Left lung (tissue), 10 donors: ENCODE data around the gene SLC6A13. TPM values are rescaled to one million over a fixed set of nuclear protein-coding genes. Genes with fewer than 3 reads are reported as not detected.

ENCODE experiments used
- ATAC-seq: fragments of 200-7000 bp; cut with Tn5 transposase; one replicate; pipeline ENCODE4 v1.9.1; 2020; ENCODE audit warnings: moderate library complexity
- DNase-seq, 4 donors: peaks; one replicate each; pipeline ENCODE4 v3.0.0-alpha.2; 2013 to 2020
- H3K27ac ChIP-seq, 2 donors: fragments of 200-600 bp; sonication (generic) in 1 of 2; one replicate each; pipeline versions ENCODE4 v1.5.0 to v1.8.0; 2020 to 2021
- H3K27me3 ChIP-seq, 2 donors: fragments of 200-600 bp; sonication (generic) in 1 of 2; one replicate each; pipeline versions ENCODE4 v1.5.0 to v1.8.0; 2020 to 2021
- H3K36me3 ChIP-seq, 2 donors: fragments of 200-600 bp; sonication (generic) in 1 of 2; one replicate each; pipeline versions ENCODE4 v1.5.0 to v1.8.0; 2020 to 2021
- H3K4me1 ChIP-seq, 2 donors: fragments of 200-600 bp; one replicate each; pipeline ENCODE4 v1.8.0; 2021
- H3K4me3 ChIP-seq, 2 donors: fragments of 200-600 bp; sonication (generic) in 1 of 2; one replicate each; pipeline versions ENCODE4 v1.5.0 to v1.8.0; 2020 to 2021; ENCODE audit warnings: mild to moderate bottlenecking in 1 of 2
- H3K9me3 ChIP-seq, 2 donors: fragments of 200-600 bp; sonication (generic) in 1 of 2; one replicate each; pipeline versions ENCODE4 v1.5.0 to v1.8.0; 2020 to 2021
- CTCF ChIP-seq, 2 donors: fragments of 200-600 bp; sonication (generic) in 1 of 2; IDR thresholded peaks; one replicate each; pipeline versions ENCODE4 v1.5.0 to v1.8.0; 2021; ENCODE audit warnings: antibody characterized with exemption in 2 of 2
- intact Hi-C, 2 donors: fragments of 100-400 bp; cut with DNase I; formaldehyde crosslinking; loops; one replicate each; pipeline versions ENCODE4 v1.11.2 to v1.14.2; 2022
- polyA plus RNA-seq, 6 donors: library from polyadenylated mRNA; unstranded; fragments of 120-200 nt; gene quantifications; one replicate each; pipeline ENCODE4 v1.2.1, GENCODE V29; 2013; ENCODE audit not compliant: insufficient read length in 6 of 6
- total RNA-seq, 2 donors: library from RNA; stranded (reverse); fragmentation: NEBNext Ultra II Directional; extraction: Animal tissue kit (Norgen Biotek cat#: 25700); gene quantifications; one replicate each; pipeline ENCODE4 v1.2.1, GENCODE V29; 2021
- donor health status: DM: no; HTN: yes; CAD: no.
- donor health status: DM: no; HTN: no; CAD: no.

Gene SLC6A13
- total and polyA plus RNA-seq, 8 donors = 0.79 to 4.1 (median 2.5) TPM

GRCh38 chr12:182381-182892 lies 80.2 kb downstream of the SLC6A13 start:
- Histone ChIP-seq H3K9me3 (no peaks in the 10 kb centered on the region), H3K4me3 (no peak overlapping the region), H3K4me1 (peaks cover 0 to 6% of the 10 kb centered on the region in 2 donors), H3K36me3 (no peaks in the 10 kb centered on the region), H3K27me3 (no peaks in the 10 kb centered on the region), H3K27ac (no peak overlapping the region)
- no peak for TF ChIP-seq CTCF (IDR thresholded peaks at IDR 0.05)
- ATAC-seq (no peak), DNase-seq (peak in 1 of 4 donors; percentile 53)
- intact Hi-C loops = no loop called here

- no peaks in the 10 kb centered on the region for H3K36me3 ChIP-seq
- intact Hi-C loops = no loop called here
- H3K9me3 ChIP-seq = no peaks in the 10 kb centered on the region
- no peak for TF ChIP-seq CTCF (IDR thresholded peaks at IDR 0.05)
- peaks cover 0 to 6% of the 10 kb centered on the region in 2 donors for H3K4me1 ChIP-seq
- peak in 1 of 4 donors; percentile 77 for DNase-seq
- peak overlapping the region in 1 of 2 donors; percentile 1 for H3K4me3 ChIP-seq
- no peak for ATAC-seq
- H3K27ac ChIP-seq = no peak overlapping the region
- H3K27me3 ChIP-seq = no peaks in the 10 kb centered on the region
These were observed 80.7 kb downstream of the SLC6A13 start for GRCh38 chr12:181921-182320.

- intact Hi-C loops = no loop called here
- Histone ChIP-seq H3K36me3 (no peaks in the 10 kb centered on the region), H3K27ac (no peak overlapping the region), H3K9me3 (no peaks in the 10 kb centered on the region), H3K4me3 (peak overlapping the region in 1 of 2 donors; percentile 1), H3K27me3 (peaks cover 0 to 7% of the 10 kb centered on the region in 2 donors), H3K4me1 (peaks cover 0 to 6% of the 10 kb centered on the region in 2 donors)
- DNase-seq (peak in 2 of 4 donors; percentile 68 to 77), ATAC-seq (peak; percentile 78)
- TF ChIP-seq CTCF (IDR thresholded peaks at IDR 0.05) = no peak
These were observed 82.2 kb downstream of the SLC6A13 start for GRCh38 chr12:180445-180844.

GRCh38 chr12:179885-180284 lies 82.8 kb downstream of the SLC6A13 start:
- DNase-seq (peak in 1 of 4 donors; percentile 25), ATAC-seq (no peak)
- peaks cover 0 to 12% of the 10 kb centered on the region in 2 donors for H3K27me3 ChIP-seq
- intact Hi-C loops = no loop called here
- H3K4me3 ChIP-seq = no peak overlapping the region
- H3K9me3 ChIP-seq = no peaks in the 10 kb centered on the region
- H3K36me3 ChIP-seq = no peaks in the 10 kb centered on the region
- TF ChIP-seq CTCF (IDR thresholded peaks at IDR 0.05) = no peak
- no peak overlapping the region for H3K27ac ChIP-seq
- H3K4me1 ChIP-seq = peaks cover 0 to 6% of the 10 kb centered on the region in 2 donors

GRCh38 chr12:179131-179884 lies 83.3 kb downstream of the SLC6A13 start:
- H3K4me3 ChIP-seq = no peak overlapping the region
- H3K4me1 ChIP-seq = peaks cover 0 to 6% of the 10 kb centered on the region in 2 donors
- DNase-seq (peak in 1 of 4 donors; percentile 69), ATAC-seq (no peak)
- H3K27me3 ChIP-seq = peaks cover 0 to 18% of the 10 kb centered on the region in 2 donors
- H3K36me3 ChIP-seq = no peaks in the 10 kb centered on the region
- no peaks in the 10 kb centered on the region for H3K9me3 ChIP-seq
- intact Hi-C loops = no loop called here
- TF ChIP-seq CTCF (IDR thresholded peaks at IDR 0.05) = no peak
- no peak overlapping the region for H3K27ac ChIP-seq
